HEK293 (cell line): ENCODE measurements around the gene CNIH1.

ENCODE experiments used
- CTCF ChIA-PET: fragments of 350-600 bp; formaldehyde crosslinking; extraction: SDS; loops from one replicate; lab custom pipeline; 2021; ENCODE audit warnings: antibody characterized with exemption; lab: Yijun Ruan, JAX
- POLR2A ChIA-PET: fragments of 300-600 bp; formaldehyde crosslinking; extraction: SDS; loops from one replicate; lab custom pipeline; 2020; ENCODE audit warnings: antibody characterized with exemption, inconsistent platforms; lab: Yijun Ruan, JAX
- H3K27ac ChIP-seq: fragments of 200-500 bp; sonication (Bioruptor generic); 2 replicates; pipeline ENCODE4 v1.5.1; 2014; ENCODE audit warnings: low read depth, low read length, control low read depth, inconsistent platforms; ENCODE audit errors: extremely low read depth
- H3K36me3 ChIP-seq, 2 experiments: fragments of 200-500 bp in 1 of 2; sonication (Bioruptor generic) in 1 of 2; 1 replicate in 1 of 2; 2 replicates in 1 of 2; pipeline ENCODE4 v1.5.1; 2014 to 2017; ENCODE audit warnings: inconsistent platforms in 2 of 2, low read length in 2 of 2; ENCODE audit not compliant: control insufficient read depth in 2 of 2, insufficient read depth in 1 of 2
- H3K4me1 ChIP-seq: fragments of 200-500 bp; sonication (Bioruptor generic); 2 replicates; pipeline ENCODE4 v1.5.1; 2014; ENCODE audit warnings: mild to moderate bottlenecking, low read length, inconsistent platforms; ENCODE audit not compliant: control insufficient read depth, insufficient read depth
- H3K4me3 ChIP-seq: 2 replicates; pipeline ENCODE4 v1.5.1; 2011; ENCODE audit warnings: low read depth, mild to moderate bottlenecking, control low read depth, low read length, moderate library complexity
- H3K9me3 ChIP-seq: fragments of 200-500 bp; sonication (Bioruptor generic); 2 replicates; pipeline ENCODE4 v1.5.1; 2014; ENCODE audit warnings: low read depth, low read length, inconsistent platforms; ENCODE audit not compliant: control insufficient read depth, insufficient read depth
- CTCF ChIP-seq: fragments of 450-650 bp; formaldehyde crosslinking; IDR thresholded peaks from 2 replicates; pipeline ENCODE4 v1.5.1; 2016; ENCODE audit warnings: missing biosample characterization, missing genetic modification characterization
- GLIS1 ChIP-seq: fragments of 450-650 bp; formaldehyde crosslinking; IDR thresholded peaks from 2 replicates; pipeline ENCODE4 v1.5.1; 2016; ENCODE audit warnings: missing biosample characterization, missing genetic modification characterization
- GLIS2 ChIP-seq: fragments of 450-650 bp; formaldehyde crosslinking; IDR thresholded peaks from 2 replicates; pipeline ENCODE4 v1.5.1; 2016; ENCODE audit warnings: missing biosample characterization, missing genetic modification characterization
- OSR2 ChIP-seq: fragments of 450-650 bp; formaldehyde crosslinking; IDR thresholded peaks from 2 replicates; pipeline ENCODE4 v1.5.1; 2016; ENCODE audit warnings: missing biosample characterization, missing genetic modification characterization
- WT1 ChIP-seq: fragments of 450-650 bp; formaldehyde crosslinking; IDR thresholded peaks from 2 replicates; pipeline ENCODE4 v1.5.1; 2016; ENCODE audit warnings: missing biosample characterization, missing genetic modification characterization
- ZFP69B ChIP-seq: fragments of 450-650 bp; formaldehyde crosslinking; IDR thresholded peaks from 2 replicates; pipeline ENCODE4 v1.5.1; 2016; ENCODE audit warnings: missing biosample characterization, missing genetic modification characterization
- ZNF169 ChIP-seq: fragments of 450-650 bp; formaldehyde crosslinking; IDR thresholded peaks from 2 replicates; pipeline ENCODE4 v1.5.1; 2016; ENCODE audit warnings: missing biosample characterization, missing genetic modification characterization
- ZNF223 ChIP-seq: fragments of 450-650 bp; formaldehyde crosslinking; IDR thresholded peaks from 2 replicates; pipeline ENCODE4 v1.5.1; 2016; ENCODE audit warnings: missing biosample characterization, missing genetic modification characterization
- ZNF274 ChIP-seq, 2 experiments: fragments of 200-500 bp in 1 of 2; fragments of 450-650 bp in 1 of 2; sonication (Bioruptor generic) in 1 of 2; formaldehyde crosslinking in 1 of 2; IDR thresholded peaks; 2 replicates each; pipeline versions ENCODE4 v1.5.1 to v1.6.1; 2014 to 2016; ENCODE audit warnings: borderline replicate concordance in 1 of 2, inconsistent platforms in 1 of 2, low read length in 1 of 2, missing biosample characterization in 1 of 2, missing genetic modification characterization in 1 of 2
- ZNF416 ChIP-seq: fragments of 450-650 bp; formaldehyde crosslinking; IDR thresholded peaks from 2 replicates; pipeline ENCODE4 v1.5.1; 2016; ENCODE audit warnings: missing biosample characterization, missing genetic modification characterization
- ZNF423 ChIP-seq: fragments of 450-650 bp; formaldehyde crosslinking; IDR thresholded peaks from 2 replicates; pipeline ENCODE4 v1.5.1; 2016; ENCODE audit warnings: missing biosample characterization, missing genetic modification characterization
- ZNF513 ChIP-seq: fragments of 450-650 bp; IDR thresholded peaks from 2 replicates; pipeline ENCODE4 v1.5.1; 2018; ENCODE audit warnings: missing biosample characterization, missing genetic modification characterization
- ZSCAN23 ChIP-seq: fragments of 450-650 bp; formaldehyde crosslinking; IDR thresholded peaks from 2 replicates; pipeline ENCODE4 v1.5.1; 2016; ENCODE audit warnings: missing biosample characterization, missing genetic modification characterization
- TF ChIP-seq, protein P1 (sequence below): fragments of 450-650 bp; formaldehyde crosslinking; IDR thresholded peaks from 2 replicates; pipeline ENCODE4 v1.5.1; 2016; ENCODE audit warnings: missing biosample characterization, missing genetic modification characterization
- TF ChIP-seq, protein P2 (sequence below): fragments of 450-650 bp; formaldehyde crosslinking; IDR thresholded peaks from 2 replicates; pipeline ENCODE4 v1.5.1; 2016; ENCODE audit warnings: missing biosample characterization, missing genetic modification characterization
- TF ChIP-seq, protein P3 (sequence below): fragments of 450-650 bp; formaldehyde crosslinking; IDR thresholded peaks from 2 replicates; pipeline ENCODE4 v1.5.1; 2016; ENCODE audit warnings: missing biosample characterization, missing genetic modification characterization
- TF ChIP-seq, protein P4 (sequence below): fragments of 450-650 bp; formaldehyde crosslinking; IDR thresholded peaks from 2 replicates; pipeline ENCODE4 v1.5.1; 2016; ENCODE audit warnings: missing biosample characterization, missing genetic modification characterization
- TF ChIP-seq, protein P5 (sequence below): fragments of 450-650 bp; formaldehyde crosslinking; IDR thresholded peaks from 2 replicates; pipeline ENCODE4 v1.5.1; 2017; ENCODE audit warnings: missing biosample characterization, missing genetic modification characterization
- TF ChIP-seq, protein P6 (sequence below): fragments of 450-650 bp; formaldehyde crosslinking; IDR thresholded peaks from 2 replicates; pipeline ENCODE4 v1.5.1; 2017; ENCODE audit warnings: missing biosample characterization, missing genetic modification characterization

Gene CNIH1

DNA sequence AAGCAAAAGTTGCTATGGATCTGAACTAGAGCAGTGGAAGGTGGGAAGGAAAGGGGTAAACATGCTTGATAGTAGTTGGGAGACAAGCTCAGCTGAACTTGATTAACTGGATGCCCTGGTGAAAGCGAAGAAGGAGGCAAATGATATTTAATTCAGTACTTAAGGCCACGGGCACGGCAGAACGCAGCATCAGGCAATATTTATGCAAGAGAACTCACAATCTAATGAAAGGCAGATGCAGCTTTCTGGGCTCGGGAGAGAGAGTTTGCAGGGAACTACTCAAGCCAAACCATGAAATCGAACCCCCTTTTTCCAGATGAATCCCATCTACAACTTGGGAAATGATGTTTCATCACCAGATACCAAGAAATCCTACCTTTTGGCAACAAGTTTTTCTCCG lies 3.5 kb upstream of the CNIH1 start (continued):
- TF ChIP-seq, protein P1, sequence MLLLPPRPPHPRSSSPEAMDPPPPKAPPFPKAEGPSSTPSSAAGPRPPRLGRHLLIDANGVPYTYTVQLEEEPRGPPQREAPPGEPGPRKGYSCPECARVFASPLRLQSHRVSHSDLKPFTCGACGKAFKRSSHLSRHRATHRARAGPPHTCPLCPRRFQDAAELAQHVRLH, result no peak
- TF ChIP-seq ZFP69B (no peak), GLIS1 (tag by site-specific recombination) (no peak), ZNF513 (tag by site-specific recombination) (no peak), ZNF274 (IDR thresholded peaks at IDR 0.05; ENCODE audit: low read length) (no peak), ZNF274 (tag by site-specific recombination; IDR thresholded peaks at IDR 0.05; ENCODE audit: borderline replicate concordance) (no peak)
- TF ChIP-seq, protein P2, sequence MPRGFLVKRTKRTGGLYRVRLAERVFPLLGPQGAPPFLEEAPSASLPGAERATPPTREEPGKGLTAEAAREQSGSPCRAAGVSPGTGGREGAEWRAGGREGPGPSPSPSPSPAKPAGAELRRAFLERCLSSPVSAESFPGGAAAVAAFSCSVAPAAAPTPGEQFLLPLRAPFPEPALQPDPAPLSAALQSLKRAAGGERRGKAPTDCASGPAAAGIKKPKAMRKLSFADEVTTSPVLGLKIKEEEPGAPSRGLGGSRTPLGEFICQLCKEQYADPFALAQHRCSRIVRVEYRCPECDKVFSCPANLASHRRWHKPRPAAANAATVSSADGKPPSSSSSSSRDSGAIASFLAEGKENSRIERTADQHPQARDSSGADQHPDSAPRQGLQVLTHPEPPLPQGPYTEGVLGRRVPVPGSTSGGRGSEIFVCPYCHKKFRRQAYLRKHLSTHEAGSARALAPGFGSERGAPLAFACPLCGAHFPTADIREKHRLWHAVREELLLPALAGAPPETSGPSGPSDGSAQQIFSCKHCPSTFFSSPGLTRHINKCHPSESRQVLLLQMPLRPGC (tag by site-specific recombination), result no peak

GRCh38 chr14:54443981-54444380 lies 2.8 kb upstream of the CNIH1 start:
- Histone ChIP-seq H3K4me1 (peaks cover 6% of the 10 kb centered on the region), H3K4me3 (no peak overlapping the region), H3K9me3 (no peaks in the 10 kb centered on the region), H3K27ac (no peak overlapping the region), H3K36me3 (no peaks in the 10 kb centered on the region)
- ChIA-PET CTCF (interaction anchor here (0.6 to 1.1 kb wide), 2 partner anchors 10 to 46 kb away, joined by 3 read pairs; no protein-coding TSS in a partner anchor), POLR2A (no interaction called here)
- TF ChIP-seq, protein P3, sequence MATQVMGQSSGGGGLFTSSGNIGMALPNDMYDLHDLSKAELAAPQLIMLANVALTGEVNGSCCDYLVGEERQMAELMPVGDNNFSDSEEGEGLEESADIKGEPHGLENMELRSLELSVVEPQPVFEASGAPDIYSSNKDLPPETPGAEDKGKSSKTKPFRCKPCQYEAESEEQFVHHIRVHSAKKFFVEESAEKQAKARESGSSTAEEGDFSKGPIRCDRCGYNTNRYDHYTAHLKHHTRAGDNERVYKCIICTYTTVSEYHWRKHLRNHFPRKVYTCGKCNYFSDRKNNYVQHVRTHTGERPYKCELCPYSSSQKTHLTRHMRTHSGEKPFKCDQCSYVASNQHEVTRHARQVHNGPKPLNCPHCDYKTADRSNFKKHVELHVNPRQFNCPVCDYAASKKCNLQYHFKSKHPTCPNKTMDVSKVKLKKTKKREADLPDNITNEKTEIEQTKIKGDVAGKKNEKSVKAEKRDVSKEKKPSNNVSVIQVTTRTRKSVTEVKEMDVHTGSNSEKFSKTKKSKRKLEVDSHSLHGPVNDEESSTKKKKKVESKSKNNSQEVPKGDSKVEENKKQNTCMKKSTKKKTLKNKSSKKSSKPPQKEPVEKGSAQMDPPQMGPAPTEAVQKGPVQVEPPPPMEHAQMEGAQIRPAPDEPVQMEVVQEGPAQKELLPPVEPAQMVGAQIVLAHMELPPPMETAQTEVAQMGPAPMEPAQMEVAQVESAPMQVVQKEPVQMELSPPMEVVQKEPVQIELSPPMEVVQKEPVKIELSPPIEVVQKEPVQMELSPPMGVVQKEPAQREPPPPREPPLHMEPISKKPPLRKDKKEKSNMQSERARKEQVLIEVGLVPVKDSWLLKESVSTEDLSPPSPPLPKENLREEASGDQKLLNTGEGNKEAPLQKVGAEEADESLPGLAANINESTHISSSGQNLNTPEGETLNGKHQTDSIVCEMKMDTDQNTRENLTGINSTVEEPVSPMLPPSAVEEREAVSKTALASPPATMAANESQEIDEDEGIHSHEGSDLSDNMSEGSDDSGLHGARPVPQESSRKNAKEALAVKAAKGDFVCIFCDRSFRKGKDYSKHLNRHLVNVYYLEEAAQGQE (tag by site-specific recombination), result no peak
- TF ChIP-seq ZNF169 (tag by site-specific recombination) (no peak), OSR2 (tag by site-specific recombination) (no peak), ZNF416 (tag by site-specific recombination) (no peak), ZNF223 (no peak), CTCF (tag by site-specific recombination) (no peak), ZSCAN23 (tag by site-specific recombination) (no peak), WT1 (tag by site-specific recombination) (no peak), GLIS2 (tag by site-specific recombination) (no peak), ZNF423 (tag by site-specific recombination) (no peak)
- TF ChIP-seq, protein P4, sequence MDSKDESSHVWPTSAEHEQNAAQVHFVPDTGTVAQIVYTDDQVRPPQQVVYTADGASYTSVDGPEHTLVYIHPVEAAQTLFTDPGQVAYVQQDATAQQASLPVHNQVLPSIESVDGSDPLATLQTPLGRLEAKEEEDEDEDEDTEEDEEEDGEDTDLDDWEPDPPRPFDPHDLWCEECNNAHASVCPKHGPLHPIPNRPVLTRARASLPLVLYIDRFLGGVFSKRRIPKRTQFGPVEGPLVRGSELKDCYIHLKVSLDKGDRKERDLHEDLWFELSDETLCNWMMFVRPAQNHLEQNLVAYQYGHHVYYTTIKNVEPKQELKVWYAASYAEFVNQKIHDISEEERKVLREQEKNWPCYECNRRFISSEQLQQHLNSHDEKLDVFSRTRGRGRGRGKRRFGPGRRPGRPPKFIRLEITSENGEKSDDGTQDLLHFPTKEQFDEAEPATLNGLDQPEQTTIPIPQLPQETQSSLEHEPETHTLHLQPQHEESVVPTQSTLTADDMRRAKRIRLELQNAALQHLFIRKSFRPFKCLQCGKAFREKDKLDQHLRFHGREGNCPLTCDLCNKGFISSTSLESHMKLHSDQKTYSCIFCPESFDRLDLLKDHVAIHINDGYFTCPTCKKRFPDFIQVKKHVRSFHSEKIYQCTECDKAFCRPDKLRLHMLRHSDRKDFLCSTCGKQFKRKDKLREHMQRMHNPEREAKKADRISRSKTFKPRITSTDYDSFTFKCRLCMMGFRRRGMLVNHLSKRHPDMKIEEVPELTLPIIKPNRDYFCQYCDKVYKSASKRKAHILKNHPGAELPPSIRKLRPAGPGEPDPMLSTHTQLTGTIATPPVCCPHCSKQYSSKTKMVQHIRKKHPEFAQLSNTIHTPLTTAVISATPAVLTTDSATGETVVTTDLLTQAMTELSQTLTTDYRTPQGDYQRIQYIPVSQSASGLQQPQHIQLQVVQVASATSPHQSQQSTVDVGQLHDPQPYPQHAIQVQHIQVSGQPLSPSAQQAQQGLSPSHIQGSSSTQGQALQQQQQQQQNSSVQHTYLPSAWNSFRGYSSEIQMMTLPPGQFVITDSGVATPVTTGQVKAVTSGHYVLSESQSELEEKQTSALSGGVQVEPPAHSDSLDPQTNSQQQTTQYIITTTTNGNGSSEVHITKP (tag by site-specific recombination), result no peak
- TF ChIP-seq, protein P5, sequence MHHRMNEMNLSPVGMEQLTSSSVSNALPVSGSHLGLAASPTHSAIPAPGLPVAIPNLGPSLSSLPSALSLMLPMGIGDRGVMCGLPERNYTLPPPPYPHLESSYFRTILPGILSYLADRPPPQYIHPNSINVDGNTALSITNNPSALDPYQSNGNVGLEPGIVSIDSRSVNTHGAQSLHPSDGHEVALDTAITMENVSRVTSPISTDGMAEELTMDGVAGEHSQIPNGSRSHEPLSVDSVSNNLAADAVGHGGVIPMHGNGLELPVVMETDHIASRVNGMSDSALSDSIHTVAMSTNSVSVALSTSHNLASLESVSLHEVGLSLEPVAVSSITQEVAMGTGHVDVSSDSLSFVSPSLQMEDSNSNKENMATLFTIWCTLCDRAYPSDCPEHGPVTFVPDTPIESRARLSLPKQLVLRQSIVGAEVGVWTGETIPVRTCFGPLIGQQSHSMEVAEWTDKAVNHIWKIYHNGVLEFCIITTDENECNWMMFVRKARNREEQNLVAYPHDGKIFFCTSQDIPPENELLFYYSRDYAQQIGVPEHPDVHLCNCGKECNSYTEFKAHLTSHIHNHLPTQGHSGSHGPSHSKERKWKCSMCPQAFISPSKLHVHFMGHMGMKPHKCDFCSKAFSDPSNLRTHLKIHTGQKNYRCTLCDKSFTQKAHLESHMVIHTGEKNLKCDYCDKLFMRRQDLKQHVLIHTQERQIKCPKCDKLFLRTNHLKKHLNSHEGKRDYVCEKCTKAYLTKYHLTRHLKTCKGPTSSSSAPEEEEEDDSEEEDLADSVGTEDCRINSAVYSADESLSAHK (tag by site-specific recombination), result no peak
- TF ChIP-seq, protein P6, sequence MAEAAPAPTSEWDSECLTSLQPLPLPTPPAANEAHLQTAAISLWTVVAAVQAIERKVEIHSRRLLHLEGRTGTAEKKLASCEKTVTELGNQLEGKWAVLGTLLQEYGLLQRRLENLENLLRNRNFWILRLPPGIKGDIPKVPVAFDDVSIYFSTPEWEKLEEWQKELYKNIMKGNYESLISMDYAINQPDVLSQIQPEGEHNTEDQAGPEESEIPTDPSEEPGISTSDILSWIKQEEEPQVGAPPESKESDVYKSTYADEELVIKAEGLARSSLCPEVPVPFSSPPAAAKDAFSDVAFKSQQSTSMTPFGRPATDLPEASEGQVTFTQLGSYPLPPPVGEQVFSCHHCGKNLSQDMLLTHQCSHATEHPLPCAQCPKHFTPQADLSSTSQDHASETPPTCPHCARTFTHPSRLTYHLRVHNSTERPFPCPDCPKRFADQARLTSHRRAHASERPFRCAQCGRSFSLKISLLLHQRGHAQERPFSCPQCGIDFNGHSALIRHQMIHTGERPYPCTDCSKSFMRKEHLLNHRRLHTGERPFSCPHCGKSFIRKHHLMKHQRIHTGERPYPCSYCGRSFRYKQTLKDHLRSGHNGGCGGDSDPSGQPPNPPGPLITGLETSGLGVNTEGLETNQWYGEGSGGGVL (tag by site-specific recombination), result no peak
